ENCODE results near the gene CSRP3.
"Not testable (repeated sequence)": the region's sequence is repeated elsewhere in the genome, so short reads cannot be mapped to it uniquely, and the experiment has no call there.

CSRP3 gene

GRCh38 chr11:19185036-19185435, 16.7 kb downstream of the CSRP3 start:
- DNase-seq: no peak

DNA sequence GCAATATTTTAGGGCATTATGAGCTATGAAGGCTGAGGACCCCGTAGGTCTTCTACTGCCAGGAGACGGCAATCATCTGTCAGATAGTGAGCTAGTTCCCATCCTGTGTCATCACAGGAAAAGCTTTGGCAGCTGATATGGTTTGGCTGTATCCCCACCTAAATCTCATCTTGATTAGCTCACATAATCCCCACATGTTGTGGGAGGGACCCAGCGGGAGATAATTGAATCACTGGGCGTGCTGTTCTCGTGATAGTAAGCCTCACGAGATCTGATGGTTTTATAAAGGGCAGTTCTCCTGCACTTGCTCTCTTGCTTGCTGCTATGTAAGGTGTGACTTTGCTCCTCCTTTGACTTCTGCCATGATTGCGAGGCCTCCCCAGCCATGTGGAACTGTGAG, 18.1 kb downstream of the CSRP3 start:
- no peak for DNase-seq

- DNase-seq: no peak
Measured at GRCh38 chr11:19181531-19182261, 20.1 kb downstream of the CSRP3 start.

GRCh38 chr11:19176629-19177186, 25.1 kb downstream of the CSRP3 start:
- DNase-seq: no peak

GRCh38 chr11:19173964-19174638, 27.7 kb downstream of the CSRP3 start:
- no peak for DNase-seq

GRCh38 chr11:19173004-19173689, 28.6 kb downstream of the CSRP3 start:
- no peak for DNase-seq

DNA sequence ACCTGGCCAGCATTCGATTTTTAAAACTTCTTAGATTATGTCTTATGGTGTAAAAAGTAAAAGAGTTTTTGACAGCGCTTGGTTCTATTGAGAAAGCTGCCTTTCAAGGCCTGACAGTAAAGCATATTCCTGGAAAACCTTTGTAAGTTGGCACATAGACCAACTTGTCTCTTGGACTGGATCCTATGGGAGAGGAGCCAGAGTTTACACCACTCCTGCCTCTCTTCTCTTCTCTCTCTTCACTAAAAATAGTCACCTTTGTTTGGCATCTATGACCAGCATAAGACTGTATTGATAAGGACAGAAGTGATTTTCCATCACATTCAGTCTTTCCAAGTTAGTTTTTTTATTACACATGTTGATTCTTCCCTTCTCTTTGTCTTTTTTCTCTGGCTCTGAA, 33.7 kb downstream of the CSRP3 start:
- DNase-seq: no peak

DNA sequence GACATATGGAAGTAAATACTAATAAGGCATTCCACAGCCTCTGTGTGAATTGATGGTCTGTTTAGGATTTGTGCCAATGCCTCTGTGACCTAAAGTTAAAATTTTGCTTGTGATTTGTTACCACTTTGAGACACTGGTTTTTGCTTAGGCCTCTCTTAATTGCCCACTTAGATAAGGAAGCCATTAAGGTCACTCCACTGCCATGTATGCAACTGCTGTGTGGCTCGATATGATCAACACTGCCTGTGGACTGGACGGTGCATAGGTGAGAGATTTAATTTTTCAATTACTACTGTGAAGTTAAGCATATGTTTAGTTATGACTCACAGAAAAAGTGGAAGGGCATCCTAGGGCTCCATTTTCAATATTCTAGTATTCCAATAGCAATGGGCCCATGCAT, 36.9 kb downstream of the CSRP3 start:
- DNase-seq: no peak

DNA sequence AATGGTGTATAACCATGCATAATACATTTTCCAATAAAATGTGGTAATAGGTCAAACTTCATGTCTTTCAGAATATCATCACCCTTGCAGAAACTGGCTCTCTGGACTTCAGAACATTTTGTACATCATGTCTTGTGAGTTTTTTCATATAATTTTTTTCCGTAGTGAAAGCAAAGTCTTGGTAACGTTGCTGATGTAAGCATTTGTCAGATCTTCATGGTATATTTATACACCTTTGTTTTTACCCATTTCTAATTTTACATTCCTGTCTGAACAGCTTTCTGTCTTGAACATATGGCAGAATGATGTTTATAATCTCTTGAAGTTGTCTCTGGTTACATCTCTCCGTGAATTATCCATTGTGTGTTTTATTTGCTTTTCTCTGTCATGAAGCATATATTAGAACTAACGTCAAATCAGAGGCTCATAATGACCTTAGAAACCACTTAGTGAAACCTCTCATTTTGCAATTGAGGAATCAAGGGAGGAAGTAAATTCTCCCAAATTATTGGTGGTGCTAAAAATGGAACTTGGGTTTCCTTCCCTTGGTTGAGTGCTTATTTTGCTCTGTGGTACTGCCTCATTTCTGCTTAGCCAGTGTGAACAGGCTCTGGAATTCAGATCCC, 37.4 kb downstream of the CSRP3 start:
- DNase-seq: peak; percentile 76

GRCh38 chr11:19163617-19164016, 38.2 kb downstream of the CSRP3 start:
- DNase-seq: no peak

- DNase-seq: no peak
Measured at GRCh38 chr11:19162951-19163505, 38.8 kb downstream of the CSRP3 start.

- DNase-seq: no peak
Measured at GRCh38 chr11:19161651-19162050, 40.1 kb downstream of the CSRP3 start.

GRCh38 chr11:19160847-19161246, 40.9 kb downstream of the CSRP3 start:
- DNase-seq: no peak

DNA sequence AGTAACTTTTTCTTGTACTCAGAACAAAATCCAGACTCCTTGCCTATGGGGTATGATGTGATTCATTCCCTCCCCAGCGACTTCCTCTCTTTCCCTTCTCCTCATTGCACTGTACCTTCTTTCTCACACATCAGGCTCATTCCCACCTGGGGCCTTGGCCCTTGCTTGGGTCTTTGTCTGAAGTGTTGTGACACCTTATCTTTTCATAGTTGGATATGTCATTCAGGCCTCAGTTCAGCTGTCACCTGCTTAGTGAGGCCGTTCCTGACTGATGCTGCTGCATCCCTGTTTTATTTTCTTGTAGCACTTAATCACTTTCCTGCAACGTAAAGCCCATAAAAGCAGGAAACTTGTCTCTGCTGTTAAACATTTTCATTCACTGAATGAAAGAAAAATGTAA, 44.9 kb downstream of the CSRP3 start:
- DNase-seq: no peak

DNA sequence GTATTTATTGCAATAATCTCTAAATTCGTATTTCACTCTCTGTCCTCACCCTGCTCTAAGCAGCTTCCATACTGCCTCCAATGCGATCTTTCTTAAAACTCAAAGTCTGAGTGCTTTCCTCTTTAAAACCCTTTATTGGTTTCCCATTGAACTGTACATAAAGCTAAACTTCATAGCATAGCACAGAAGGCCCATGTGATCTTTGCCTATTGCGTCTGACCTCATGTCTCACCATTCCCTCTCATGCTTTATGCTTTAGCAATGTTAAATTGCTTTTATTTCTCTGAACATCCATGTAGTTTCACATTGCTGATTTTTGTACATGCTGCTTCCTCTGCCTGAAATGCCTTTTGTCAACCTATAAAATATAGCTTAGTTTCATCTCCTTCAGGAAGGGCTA, 56.5 kb downstream of the CSRP3 start:
- DNase-seq: no peak

DNA sequence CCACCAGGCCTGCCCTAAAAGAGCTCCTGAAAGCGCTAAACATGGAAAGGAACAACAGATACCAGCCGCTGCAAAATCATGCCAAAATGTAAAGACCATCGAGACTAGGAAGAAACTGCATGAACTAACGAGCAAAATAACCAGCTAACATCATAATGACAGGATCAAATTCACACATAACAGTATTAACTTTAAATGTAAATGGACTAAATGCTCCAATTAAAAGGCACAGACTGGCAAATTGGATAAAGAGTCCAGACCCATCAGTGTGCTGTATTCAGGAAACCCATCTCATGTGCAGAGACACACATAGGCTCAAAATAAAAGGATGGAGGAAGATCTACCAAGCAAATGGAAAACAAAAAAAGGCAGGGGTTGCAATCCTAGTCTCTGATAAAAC, 64.9 kb downstream of the CSRP3 start:
- DNase-seq: not testable (repeated sequence)

DNA sequence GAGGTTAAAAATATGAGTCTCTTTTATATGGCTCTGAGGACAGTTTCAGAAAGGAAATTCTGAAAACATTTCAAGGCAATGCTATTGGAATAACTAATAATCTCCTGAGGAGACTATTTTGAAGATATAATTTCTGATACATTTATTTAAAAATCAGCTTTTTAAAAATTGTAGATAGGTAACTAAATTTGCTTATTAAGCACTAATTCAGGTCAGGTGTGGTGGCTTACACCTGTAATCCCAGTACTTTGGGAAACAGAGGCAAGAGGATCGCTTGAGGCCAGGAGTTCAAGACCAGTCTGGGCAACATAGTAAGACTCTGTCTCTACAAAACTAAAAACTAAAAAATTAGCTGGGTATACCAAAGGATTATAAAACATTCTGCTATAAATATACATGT, 67.8 kb downstream of the CSRP3 start:
- DNase-seq: no peak
